A673 (cell line): ENCODE results near the gene KRT15. TPM values are rescaled to one million over a fixed set of nuclear protein-coding genes. Genes with fewer than 3 reads are reported as not detected.

Experiments
- BruUV-seq: library from RNA; stranded (reverse); fragments of 400-500 nt; replicated peaks from 2 replicates; lab custom pipeline; 2021; lab: Mats Ljungman, UMichigan
- CTCF ChIA-PET: fragments of 300-600 bp; sonication (Branson Sonifier 250); formaldehyde crosslinking; loops from one replicate; lab custom pipeline; 2022; ENCODE audit warnings: antibody characterized with exemption; lab: Charles Lee
- POLR2A ChIA-PET: fragments of 300-600 bp; sonication (Branson Sonifier 250); formaldehyde crosslinking; loops from one replicate; lab custom pipeline; 2022; ENCODE audit warnings: antibody characterized with exemption; ENCODE audit not compliant: low non-redundant PET; lab: Charles Lee
- DNase-seq: peaks from one replicate; pipeline ENCODE4 v3.0.0-alpha.2; 2015; ENCODE audit warnings: low spot score
- H3K27ac ChIP-seq: fragments of 200-600 bp; sonication (generic); 2 replicates; pipeline ENCODE4 v1.5.1; 2016; ENCODE audit warnings: mixed run types, low read depth, mild to moderate bottlenecking, mixed read lengths, antibody characterized with exemption, low read length; ENCODE audit not compliant: poor library complexity, severe bottlenecking
- H3K27me3 ChIP-seq: fragments of 200-600 bp; sonication (generic); replicated peaks from 2 replicates; pipeline ENCODE4 v1.6.1; 2017; ENCODE audit warnings: mixed run types, low read depth, mild to moderate bottlenecking, mixed read lengths, antibody characterized with exemption, low read length; ENCODE audit not compliant: insufficient read depth, poor library complexity
- H3K36me3 ChIP-seq: fragments of 200-600 bp; sonication (generic); 2 replicates; pipeline ENCODE4 v1.6.1; 2016; ENCODE audit warnings: mixed run types, mild to moderate bottlenecking, mixed read lengths, antibody characterized with exemption, low read length; ENCODE audit not compliant: insufficient read depth, poor library complexity, severe bottlenecking
- H3K4me1 ChIP-seq: fragments of 200-600 bp; sonication (generic); 2 replicates; pipeline ENCODE4 v1.6.1; 2017; ENCODE audit warnings: mixed run types, mild to moderate bottlenecking, mixed read lengths, antibody characterized with exemption, low read length; ENCODE audit not compliant: insufficient read depth, poor library complexity, severe bottlenecking
- H3K4me3 ChIP-seq: fragments of 200-600 bp; sonication (generic); 2 replicates; pipeline ENCODE4 v1.5.1; 2016; ENCODE audit warnings: low read depth, mixed run types, mild to moderate bottlenecking, mixed read lengths, low read length; ENCODE audit not compliant: poor library complexity, severe bottlenecking
- H3K9me3 ChIP-seq: fragments of 200-600 bp; sonication (generic); 2 replicates; pipeline ENCODE4 v1.6.1; 2016; ENCODE audit warnings: mixed run types, low read depth, mild to moderate bottlenecking, mixed read lengths, antibody characterized with exemption, low read length; ENCODE audit not compliant: poor library complexity, severe bottlenecking
- EZH2 ChIP-seq: fragments of 200-600 bp; sonication (generic); IDR thresholded peaks from 2 replicates; pipeline ENCODE4 v1.6.1; 2017; ENCODE audit warnings: borderline replicate concordance, low read depth, mild to moderate bottlenecking, mixed read lengths, antibody characterized with exemption, low read length; ENCODE audit not compliant: poor library complexity, severe bottlenecking
- intact Hi-C: fragments of 100-400 bp; cut with micrococcal nuclease; formaldehyde crosslinking; loops from one replicate; pipeline ENCODE4 v1.10.0; 2022; ENCODE audit not compliant: unreplicated experiment
- total RNA-seq: library from RNA; stranded (reverse); gene quantifications from 2 replicates; pipeline ENCODE4 v1.2.3, GENCODE V29; 2021
- TF ChIP-seq, protein P1 (sequence below): fragments of 300-800, 200-600 bp; sonication (generic); conservative IDR thresholded peaks from 2 replicates; pipeline ENCODE4 v1.5.1; 2017; ENCODE audit warnings: low read depth, mild to moderate bottlenecking, antibody characterized with exemption, low read length, moderate library complexity, mixed read lengths

KRT15 gene
- total RNA-seq, 1 experiment from 2014 or later: not detected

- no peaks in the 10 kb centered on the region for H3K9me3 ChIP-seq
- intact Hi-C loops: no loop called here
- ChIA-PET CTCF (no interaction called here), POLR2A (no interaction called here)
- no TSS peak for BruUV-seq
- H3K27ac ChIP-seq: no peak overlapping the region
- H3K27me3 ChIP-seq: no peaks in the 10 kb centered on the region
- no peaks in the 10 kb centered on the region for H3K4me1 ChIP-seq
- TF ChIP-seq, protein P1, sequence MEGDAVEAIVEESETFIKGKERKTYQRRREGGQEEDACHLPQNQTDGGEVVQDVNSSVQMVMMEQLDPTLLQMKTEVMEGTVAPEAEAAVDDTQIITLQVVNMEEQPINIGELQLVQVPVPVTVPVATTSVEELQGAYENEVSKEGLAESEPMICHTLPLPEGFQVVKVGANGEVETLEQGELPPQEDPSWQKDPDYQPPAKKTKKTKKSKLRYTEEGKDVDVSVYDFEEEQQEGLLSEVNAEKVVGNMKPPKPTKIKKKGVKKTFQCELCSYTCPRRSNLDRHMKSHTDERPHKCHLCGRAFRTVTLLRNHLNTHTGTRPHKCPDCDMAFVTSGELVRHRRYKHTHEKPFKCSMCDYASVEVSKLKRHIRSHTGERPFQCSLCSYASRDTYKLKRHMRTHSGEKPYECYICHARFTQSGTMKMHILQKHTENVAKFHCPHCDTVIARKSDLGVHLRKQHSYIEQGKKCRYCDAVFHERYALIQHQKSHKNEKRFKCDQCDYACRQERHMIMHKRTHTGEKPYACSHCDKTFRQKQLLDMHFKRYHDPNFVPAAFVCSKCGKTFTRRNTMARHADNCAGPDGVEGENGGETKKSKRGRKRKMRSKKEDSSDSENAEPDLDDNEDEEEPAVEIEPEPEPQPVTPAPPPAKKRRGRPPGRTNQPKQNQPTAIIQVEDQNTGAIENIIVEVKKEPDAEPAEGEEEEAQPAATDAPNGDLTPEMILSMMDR: no peak
- no peak for TF ChIP-seq EZH2
- H3K4me3 ChIP-seq: no peak overlapping the region
- H3K36me3 ChIP-seq: no peaks in the 10 kb centered on the region
- no peak for DNase-seq
Observed at GRCh38 chr17:41476866-41477815, 41.5 kb downstream of the KRT15 start.

GRCh38 chr17:41475421-41475820 lies 43.3 kb downstream of the KRT15 start:
- H3K27me3 ChIP-seq: no peaks in the 10 kb centered on the region
- no peaks in the 10 kb centered on the region for H3K9me3 ChIP-seq
- ChIA-PET POLR2A (no interaction called here), CTCF (no interaction called here)
- BruUV-seq: no TSS peak
- H3K27ac ChIP-seq: no peak overlapping the region
- no peaks in the 10 kb centered on the region for H3K4me1 ChIP-seq
- no peaks in the 10 kb centered on the region for H3K36me3 ChIP-seq
- TF ChIP-seq, protein P1: no peak
- TF ChIP-seq EZH2: no peak
- intact Hi-C loops: no loop called here
- no peak overlapping the region for H3K4me3 ChIP-seq
- no peak for DNase-seq

GRCh38 chr17:41474863-41475262 lies 43.8 kb downstream of the KRT15 start:
- no peak for TF ChIP-seq EZH2
- TF ChIP-seq, protein P1: no peak
- Histone ChIP-seq H3K36me3 (no peaks in the 10 kb centered on the region), H3K4me1 (no peaks in the 10 kb centered on the region), H3K27ac (no peak overlapping the region), H3K9me3 (no peaks in the 10 kb centered on the region), H3K27me3 (no peaks in the 10 kb centered on the region), H3K4me3 (no peak overlapping the region)
- BruUV-seq: no TSS peak
- no peak for DNase-seq
- POLR2A ChIA-PET: no interaction called here
- intact Hi-C loops: no loop called here
- CTCF ChIA-PET: no interaction called here
